Measurements from ENCODE around the gene GCKR.

Gene GCKR, protein sequence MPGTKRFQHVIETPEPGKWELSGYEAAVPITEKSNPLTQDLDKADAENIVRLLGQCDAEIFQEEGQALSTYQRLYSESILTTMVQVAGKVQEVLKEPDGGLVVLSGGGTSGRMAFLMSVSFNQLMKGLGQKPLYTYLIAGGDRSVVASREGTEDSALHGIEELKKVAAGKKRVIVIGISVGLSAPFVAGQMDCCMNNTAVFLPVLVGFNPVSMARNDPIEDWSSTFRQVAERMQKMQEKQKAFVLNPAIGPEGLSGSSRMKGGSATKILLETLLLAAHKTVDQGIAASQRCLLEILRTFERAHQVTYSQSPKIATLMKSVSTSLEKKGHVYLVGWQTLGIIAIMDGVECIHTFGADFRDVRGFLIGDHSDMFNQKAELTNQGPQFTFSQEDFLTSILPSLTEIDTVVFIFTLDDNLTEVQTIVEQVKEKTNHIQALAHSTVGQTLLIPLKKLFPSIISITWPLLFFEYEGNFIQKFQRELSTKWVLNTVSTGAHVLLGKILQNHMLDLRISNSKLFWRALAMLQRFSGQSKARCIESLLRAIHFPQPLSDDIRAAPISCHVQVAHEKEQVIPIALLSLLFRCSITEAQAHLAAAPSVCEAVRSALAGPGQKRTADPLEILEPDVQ

DNA sequence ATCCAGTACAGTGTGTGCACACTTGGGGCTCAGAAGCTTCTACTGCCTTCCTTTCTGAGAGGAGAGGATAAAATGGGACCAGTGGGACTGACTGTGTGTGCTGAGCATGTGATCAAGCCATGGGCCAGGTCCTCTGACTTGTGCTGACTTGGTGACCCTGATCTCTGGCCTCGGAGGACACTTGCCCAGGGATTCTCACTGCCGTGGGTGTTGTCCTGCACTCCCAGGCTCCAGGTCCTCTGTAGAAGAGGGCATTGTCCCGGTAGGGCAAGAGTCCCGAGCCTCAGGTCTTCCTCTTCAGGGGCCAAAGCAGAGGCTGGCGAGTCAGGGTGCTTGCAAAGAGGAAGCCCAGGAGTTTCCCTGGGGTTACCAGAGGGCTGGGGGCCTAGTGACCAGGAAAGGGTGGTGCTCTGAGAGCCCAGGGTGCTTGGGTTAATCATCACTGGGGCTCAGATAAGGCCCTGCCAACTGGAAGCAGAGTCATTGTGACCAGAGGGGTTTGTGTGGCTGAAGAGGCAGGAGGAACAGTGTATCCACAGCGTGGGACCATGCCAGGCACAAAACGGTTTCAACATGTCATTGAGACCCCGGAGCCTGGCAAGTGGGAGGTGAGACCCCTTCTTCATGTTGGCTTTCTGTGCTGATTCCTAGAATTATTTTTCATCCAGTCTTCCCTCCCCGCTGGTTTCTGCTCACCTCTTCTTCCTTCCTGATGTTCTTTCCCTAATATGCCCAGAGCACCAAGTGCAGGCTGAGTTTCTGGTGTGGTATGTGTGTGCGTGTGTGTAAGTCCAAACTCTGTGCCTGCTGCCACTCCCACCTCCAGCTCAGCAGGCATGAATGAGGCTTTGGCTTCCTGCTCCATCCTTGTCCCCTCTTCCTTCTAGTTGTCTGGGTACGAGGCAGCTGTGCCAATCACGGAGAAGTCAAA lies at the start of gene GCKR:
TSS of gene GCKR (plus strand) at position 483 of the 931 bp plus-strand sequence. CDS start at position 549, 66 bp downstream.
- no peak for DNase-seq (ENCODE audit: low spot score)

DNA sequence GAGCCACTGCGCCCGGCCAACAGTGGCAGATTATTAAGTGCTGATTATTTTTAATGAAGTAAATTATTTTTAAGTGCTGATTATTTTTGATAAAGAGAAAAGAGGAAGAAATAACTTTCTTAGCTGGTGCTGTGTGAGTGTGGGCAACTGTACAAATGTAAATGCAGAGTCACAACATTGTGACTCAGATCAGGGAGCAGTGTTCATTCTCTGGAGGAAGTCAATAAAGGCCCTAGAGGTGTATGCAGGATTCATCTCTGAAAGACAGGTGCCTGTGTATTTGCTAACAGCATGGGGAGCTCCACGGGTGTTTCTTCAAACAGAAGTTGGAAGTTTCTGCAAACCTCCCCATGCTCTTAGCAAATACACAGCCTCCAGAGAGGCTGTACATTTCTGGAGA lies 48.3 kb upstream of the GCKR start:
- DNase-seq (ENCODE audit: low spot score) = no peak

GRCh38 chr2:27451095-27451494 lies 45.5 kb upstream of the GCKR start:
- DNase-seq (ENCODE audit: low spot score) = no peak

GRCh38 chr2:27453968-27454367 lies 42.7 kb upstream of the GCKR start:
- no peak for DNase-seq (ENCODE audit: low spot score)

- no peak for DNase-seq (ENCODE audit: low spot score)
These were observed 35.5 kb upstream of the GCKR start for GRCh38 chr2:27461118-27461517.

- no peak for DNase-seq (ENCODE audit: low spot score)
These were observed 32.2 kb upstream of the GCKR start for GRCh38 chr2:27464443-27464842.

- no peak for DNase-seq (ENCODE audit: low spot score)
These were observed 24.7 kb upstream of the GCKR start for GRCh38 chr2:27471961-27472360.

GRCh38 chr2:27485496-27485895 lies 11.1 kb upstream of the GCKR start:
- DNase-seq (ENCODE audit: low spot score) = no peak

GRCh38 chr2:27489118-27489497 lies 7.5 kb upstream of the GCKR start:
- DNase-seq (ENCODE audit: low spot score) = no peak

GRCh38 chr2:27489498-27490397 lies 6.9 kb upstream of the GCKR start, which contains the start of gene IFT172:
Gene IFT172, minus strand, starts transcription at chr2:27489743. Its CDS starts 90 bp downstream, at chr2:27489653.
- peak; percentile 98 for DNase-seq (ENCODE audit: low spot score)

- DNase-seq (ENCODE audit: low spot score) = no peak
These were observed 4.1 kb upstream of the GCKR start for GRCh38 chr2:27492557-27492956.

DNA sequence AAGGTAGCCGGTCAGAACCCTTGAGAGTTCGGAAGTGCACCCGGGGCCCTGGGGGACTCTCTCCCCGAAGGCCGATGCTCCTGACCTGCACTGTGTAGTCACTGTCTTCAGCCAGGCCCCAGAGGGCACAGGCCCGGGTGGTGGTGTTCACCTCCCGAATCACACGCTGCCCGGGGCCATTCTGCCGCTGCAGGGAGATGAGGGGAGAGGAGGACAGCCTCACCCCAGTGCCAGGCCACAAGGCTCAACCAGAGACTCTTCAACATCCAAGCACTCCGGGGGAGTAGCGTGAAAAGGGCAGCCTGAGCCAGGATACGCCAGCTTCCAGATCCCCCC lies 2.7 kb upstream of the GCKR start:
- no peak for DNase-seq (ENCODE audit: low spot score)

GRCh38 chr2:27494284-27494943 lies 2.2 kb upstream of the GCKR start:
- DNase-seq (ENCODE audit: low spot score) = no peak

GRCh38 chr2:27494944-27495554 lies 1.6 kb upstream of the GCKR start, which contains the start of gene FNDC4:
Gene FNDC4, minus strand, starts transcription at chr2:27495200. Its CDS starts 521 bp downstream, at chr2:27494679.
- DNase-seq (ENCODE audit: low spot score) = peak; percentile 81

- DNase-seq (ENCODE audit: low spot score) = no peak
These were observed 741 bp upstream of the GCKR start for GRCh38 chr2:27495840-27496356.

GRCh38 chr2:27497288-27497627 lies 619 bp downstream of the GCKR start:
- no peak for DNase-seq (ENCODE audit: low spot score)

DNA sequence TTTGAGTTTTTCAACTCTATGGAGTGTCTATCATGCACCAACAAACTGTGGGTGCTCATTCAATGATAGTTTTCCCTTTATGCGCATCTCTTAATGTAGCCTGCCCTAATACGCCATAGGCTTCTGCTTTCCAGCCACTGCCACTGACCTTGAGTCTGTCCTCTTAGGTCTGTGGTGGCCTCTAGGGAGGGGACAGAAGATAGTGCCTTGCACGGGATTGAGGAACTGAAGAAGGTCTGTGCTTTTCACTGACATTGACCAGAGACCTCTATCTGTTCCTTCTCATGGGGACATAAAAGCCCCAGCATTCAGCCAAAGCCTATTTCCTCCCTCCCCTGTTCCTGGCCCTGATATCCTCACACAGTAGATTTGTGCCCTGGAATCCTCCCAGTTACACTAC lies 2.3 kb downstream of the GCKR start:
- no peak for DNase-seq (ENCODE audit: low spot score)

DNA sequence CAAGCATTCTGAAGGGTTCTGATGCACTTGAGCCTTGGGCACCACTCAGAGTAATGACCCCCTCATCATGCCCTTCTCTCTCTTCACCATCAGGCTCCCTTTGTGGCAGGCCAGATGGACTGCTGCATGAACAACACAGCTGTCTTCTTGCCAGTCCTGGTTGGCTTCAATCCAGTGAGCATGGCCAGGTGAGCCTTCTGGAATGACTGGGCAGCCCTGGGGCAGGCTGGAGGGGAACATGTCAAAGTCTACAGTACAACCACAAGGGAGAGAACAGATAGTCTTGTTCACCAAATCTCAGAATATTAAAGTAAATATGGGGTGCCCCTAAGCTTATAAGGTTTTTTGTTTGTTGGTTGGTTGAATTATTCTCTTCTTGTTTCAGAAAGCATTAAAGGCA lies 4.4 kb downstream of the GCKR start:
- no peak for DNase-seq (ENCODE audit: low spot score)

GRCh38 chr2:27502142-27502541 lies 5.5 kb downstream of the GCKR start:
- DNase-seq (ENCODE audit: low spot score) = no peak

DNA sequence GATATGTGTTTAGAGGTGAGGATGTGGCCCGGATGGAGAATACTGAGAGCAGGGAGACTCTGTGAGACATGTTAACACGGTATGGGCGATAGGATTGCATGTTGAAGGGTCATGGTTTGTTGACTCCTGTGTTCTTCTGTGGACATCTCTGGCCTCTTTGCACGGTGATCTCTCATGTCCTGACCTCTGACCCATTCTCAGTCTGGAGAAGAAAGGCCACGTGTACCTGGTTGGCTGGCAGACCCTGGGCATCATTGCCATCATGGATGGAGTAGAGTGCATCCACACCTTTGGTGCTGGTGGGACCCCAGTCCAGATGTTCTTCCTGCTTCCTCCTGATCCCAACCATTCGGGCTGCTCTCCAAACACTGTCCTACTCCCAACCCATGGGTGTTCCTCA lies 9.9 kb downstream of the GCKR start:
- no peak for DNase-seq (ENCODE audit: low spot score)
